HG03565 (cell line): ENCODE results near the gene SERPINB10.

Experiments
- ATAC-seq: cut with Tn5 transposase; IDR thresholded peaks from one replicate; pipeline ENCODE4 v1.9.1; 2021; ENCODE audit warnings: mild to moderate bottlenecking, moderate library complexity; ENCODE audit not compliant: unreplicated experiment

Gene SERPINB10, protein sequence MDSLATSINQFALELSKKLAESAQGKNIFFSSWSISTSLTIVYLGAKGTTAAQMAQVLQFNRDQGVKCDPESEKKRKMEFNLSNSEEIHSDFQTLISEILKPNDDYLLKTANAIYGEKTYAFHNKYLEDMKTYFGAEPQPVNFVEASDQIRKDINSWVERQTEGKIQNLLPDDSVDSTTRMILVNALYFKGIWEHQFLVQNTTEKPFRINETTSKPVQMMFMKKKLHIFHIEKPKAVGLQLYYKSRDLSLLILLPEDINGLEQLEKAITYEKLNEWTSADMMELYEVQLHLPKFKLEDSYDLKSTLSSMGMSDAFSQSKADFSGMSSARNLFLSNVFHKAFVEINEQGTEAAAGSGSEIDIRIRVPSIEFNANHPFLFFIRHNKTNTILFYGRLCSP

DNA sequence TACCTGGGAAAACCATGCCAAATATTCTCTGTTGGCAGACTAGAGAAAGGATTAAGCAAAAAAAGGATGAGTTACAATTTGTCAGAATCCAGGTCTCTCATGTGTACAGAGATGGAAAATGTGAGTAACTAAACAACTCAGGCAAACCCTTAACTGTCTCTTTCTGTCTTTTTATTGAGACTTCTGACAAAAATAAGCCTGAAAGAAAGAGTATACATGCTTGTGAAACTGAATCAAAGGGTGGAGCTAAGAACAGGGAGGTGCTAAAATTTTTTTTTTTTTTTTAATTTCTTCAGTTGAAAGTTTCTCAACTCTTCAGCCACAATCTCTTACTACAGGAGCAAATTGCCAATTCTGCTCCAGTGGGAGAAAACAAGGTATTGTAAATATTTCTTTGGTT lies at the start of gene SERPINB10:
Gene SERPINB10, plus strand, starts transcription at position 295 of the 400 bp plus-strand sequence. CDS start 7,553 bp downstream, outside the sequence.
- ATAC-seq = peak; percentile 59

DNA sequence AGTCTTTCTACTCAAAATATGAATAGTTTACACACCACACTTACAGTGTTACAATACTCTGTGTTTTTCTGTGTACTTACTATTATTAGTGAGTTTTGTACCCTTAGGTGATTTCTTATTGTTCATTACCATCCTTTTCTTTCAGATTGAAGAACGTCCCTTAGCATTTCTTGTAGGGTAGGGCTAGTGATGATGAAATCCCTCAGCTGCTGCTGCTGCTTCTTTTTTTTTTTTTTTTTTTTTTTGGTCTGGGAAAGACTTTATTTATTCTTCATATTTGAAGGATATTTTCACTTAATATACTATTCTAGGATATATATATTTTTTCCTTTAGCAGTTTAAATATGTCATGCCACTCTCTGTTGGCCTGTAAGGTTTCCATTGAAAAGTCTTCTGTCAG lies 49.3 kb upstream of the SERPINB10 start:
- ATAC-seq = no peak

DNA sequence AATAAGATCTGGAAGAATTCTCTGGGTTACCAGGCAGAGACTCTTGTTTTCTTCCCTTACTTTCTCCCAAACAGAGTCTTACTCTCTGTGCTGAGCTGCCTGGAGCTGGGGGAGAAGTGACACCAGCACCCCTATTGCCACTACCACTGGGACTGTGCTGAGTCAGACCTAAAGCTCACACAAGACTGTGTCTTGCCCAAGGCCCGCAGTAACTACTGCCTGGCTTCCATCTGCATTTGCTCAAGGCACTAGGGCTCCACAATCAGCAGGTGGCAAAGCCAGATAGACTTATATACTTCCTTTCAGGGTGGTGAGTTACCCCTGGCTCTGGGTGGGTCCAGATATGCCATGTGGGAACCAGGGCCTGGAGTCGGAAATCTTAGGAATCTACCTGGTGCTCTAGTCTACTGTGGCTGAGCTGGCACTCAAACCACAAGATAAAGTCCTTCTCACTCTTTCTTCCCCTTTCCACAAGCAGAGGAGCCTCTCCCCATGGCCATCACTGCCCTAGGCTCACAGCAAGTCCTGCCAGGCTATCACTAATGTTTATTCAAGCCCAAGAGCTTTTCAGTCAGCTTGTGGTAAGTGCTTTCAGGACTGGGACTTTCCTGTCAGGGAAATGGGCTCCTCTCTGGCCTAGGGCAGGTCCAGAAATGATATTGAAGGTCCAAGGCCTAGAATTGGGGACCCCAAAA lies 47.8 kb upstream of the SERPINB10 start:
- ATAC-seq = no peak

DNA sequence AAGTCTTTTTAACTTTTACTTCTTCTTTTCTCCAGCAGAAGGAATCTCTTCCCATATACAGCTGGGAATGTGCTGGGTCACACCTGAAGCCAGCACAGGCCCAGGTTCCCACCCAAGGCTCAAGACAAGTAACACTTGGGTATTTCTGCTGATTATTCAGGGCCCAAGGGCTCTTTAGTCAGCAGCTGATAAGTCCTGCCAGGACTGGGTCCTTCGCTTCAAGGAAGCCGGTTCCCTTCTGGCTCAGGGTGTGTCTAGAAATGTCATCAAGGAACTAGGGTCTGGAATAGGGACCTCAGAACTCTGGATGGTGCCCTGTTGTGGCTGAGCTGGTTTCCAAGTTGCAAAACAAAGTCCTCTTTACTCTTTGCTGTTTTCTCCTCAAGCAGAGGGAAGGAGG lies 47.2 kb upstream of the SERPINB10 start:
- no peak for ATAC-seq

DNA sequence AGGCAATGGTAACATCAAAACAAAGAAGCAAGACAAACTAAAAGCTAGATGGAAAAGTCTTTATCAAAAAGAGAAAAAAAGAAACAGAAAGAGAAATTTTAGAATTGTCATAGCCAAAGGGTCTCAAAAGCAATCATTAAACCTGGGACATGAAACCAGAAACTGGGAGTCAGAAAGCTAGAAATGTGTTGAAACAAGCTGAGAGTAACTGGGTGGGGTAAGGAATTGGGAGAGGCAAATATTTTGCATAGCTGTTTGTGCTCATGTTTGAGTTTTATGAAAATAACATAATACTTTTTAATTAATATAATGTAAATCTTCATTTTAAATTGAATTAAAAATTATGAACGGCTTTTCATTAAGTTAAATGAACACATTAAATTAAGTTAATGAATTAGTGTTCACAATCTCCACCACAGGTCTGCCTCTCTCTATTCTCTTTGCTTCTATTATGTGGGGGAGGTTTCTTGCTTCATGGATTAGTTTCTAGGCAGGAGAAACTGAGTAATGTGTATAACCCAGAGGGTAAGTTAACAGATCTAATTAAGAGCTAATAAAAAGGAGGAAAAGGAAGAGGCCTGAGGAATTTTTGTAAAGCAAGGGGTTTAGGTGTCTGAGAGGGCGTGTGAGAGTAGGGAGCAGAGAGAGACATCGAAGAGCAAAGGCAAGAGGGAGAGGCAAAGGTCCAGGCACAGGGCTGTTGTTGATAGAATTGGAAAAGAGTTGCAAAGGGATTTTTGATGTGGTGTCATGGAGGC lies 40.2 kb upstream of the SERPINB10 start:
- no peak for ATAC-seq

DNA sequence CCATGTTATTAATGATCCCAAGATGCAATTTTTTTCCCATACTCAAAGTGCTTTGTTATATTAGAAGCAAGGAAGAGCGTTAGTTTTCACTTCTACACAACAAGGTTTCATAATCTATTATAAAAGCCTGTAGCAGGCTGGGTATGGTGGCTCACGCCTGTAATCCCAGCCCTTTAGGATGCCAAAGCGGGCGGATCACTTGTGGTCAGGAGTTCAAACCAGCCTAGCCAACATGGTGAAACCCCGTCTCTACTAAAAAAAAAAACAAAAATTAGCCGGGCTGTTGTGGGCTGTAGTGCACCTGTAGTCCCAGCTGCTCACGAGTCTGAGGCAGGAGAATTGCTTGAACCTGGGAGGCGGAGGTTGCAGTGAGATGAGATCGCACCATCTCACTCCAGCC lies 39.2 kb upstream of the SERPINB10 start:
- ATAC-seq = no peak

DNA sequence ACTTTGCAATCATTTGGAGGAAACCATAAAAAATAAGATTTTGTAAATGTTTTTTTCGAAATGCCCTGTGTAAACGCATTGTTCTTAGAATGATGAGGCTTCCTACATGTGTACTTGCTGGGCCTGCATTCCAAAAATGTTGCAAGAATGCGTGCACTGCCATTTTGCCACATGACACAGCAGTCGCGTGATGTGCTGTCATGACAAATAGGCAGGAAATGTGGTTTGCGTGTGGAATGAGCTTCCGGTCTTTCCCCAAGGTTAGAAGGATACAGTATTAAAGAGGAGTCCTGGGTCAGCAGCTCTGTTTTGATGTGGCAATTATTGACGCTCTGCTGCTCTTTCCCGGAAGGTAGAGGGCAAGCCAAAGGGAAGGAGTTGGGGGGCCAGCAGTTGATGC lies 38.4 kb upstream of the SERPINB10 start:
- ATAC-seq = no peak

DNA sequence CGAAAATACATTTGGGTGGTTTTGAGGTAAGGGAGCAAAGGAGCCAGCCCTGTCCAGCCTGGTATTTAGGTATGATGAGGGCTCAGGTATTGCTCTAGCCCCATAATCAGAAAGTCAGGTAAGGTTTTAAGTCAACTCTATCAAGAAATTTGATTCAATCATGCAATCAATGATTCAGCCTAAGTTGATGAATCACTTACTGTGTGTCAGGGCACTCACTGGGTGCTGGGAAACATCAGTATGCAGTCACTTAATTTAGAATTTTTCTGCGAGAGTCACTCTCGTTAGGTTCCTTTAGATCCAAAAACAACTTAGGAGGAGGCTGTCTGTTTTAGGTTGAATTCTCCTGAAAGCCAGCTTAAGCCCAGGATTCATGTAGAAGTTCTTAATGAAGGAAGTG lies 37.9 kb upstream of the SERPINB10 start:
- no peak for ATAC-seq

DNA sequence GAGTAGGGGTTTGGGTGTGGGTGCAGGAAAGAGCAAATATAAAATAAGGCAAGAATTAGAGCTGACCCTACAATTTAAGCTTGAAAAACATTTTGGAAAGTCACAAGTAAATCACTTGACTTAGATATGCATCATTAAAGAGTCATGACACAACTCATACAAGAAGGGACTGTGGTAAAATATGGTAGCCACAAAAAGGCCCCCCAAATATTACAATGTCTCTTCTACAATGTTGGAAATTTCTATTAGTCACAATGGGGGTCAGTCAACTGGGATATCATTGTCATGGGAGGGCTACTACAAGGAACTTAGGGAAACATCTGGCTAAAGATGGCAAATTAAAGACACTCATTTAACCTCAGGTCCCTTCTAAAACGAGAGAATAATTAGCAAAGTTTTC lies 35.9 kb upstream of the SERPINB10 start:
- ATAC-seq = no peak

DNA sequence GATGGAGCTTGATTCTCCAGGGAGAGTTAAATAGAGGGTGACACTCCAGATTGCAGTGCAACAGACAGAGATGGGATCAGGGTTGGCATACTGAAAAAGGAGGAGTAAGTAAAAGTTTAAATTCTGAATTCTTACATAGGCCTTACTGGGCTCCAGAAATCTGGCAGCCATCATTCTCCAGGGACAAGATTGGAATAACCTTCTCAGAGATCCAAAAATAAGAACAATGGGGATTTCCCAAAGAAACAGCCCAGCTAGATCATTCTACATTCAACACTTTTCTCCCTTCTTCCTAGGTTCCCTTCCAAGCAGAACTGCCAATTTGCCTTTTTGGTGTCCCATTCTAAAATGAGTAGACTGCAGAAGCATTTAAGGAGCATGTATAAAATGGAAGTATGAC lies 35.2 kb upstream of the SERPINB10 start:
- ATAC-seq = no peak

DNA sequence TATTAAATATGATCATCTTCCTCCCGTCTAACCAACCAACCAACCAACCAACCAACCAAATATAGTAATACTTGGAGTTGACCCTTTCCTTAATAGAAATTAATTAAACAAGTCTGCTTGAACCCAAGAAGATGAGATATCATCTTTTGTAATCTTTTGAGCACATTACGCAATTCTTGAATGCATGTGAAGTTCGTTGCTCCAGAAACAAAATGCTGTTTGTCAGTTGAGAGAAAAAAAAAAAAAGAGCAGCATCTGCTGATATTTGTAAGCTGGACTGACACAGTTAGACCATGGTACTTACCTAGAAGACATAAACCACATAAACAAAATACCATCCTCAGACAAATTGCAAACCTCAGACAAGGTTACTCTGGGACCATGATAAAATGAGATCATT lies 29.4 kb upstream of the SERPINB10 start:
- no peak for ATAC-seq

DNA sequence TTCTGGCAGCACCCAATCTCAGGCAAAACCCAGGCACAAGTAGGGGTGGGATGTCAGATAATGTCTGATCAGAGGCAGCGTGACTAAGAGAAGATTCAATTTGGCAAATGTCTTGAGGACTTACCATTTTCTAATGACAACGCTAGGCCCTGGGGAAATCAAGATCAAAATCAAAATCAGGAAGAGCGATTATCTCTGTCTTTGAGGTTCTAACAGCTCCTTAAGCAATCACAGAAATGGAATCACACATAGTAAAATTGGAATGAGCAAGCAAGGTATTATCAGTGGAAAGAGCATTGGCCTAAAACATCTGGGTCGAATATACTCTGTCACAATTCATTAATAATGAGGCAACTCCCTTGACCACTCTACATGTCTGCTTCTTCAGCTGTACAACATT lies 28.8 kb upstream of the SERPINB10 start:
- ATAC-seq = no peak

DNA sequence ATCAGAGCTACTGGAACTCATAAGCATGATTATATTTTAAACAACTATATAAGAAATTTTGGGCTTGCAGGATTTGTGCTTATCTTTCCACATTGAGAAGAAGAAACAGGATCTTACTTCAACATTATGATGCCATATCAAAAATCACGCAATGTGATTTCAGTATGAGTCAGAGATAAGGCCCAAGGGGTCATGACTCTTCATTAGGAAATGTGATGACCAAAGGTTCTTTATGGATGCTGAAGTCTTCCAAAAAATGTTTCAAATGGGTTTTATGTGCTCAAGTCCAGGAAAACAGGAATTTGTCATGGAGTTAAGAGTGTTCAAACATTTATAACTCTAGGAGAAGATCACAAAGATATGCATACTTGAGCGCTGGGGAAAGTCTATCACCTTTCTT lies 28.0 kb upstream of the SERPINB10 start:
- ATAC-seq = no peak

DNA sequence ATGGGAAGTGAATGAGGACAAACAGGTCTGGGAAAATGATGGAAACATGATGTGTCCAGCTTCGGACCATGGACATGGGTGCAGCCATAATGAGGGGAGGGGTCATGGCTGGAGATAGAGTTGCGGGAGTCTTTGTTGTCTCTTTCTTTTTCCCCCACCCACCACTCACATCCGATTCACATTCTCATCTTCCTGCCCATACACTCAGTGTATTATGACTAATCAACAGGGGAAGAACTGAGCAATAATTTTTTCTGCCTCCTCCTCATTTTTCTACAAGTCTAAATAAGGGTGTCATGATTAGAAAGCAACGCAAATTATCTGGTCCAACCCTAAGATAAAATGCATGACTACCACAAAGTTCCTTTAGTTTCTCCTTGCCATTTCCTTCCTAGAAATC lies 25.9 kb upstream of the SERPINB10 start:
- no peak for ATAC-seq

DNA sequence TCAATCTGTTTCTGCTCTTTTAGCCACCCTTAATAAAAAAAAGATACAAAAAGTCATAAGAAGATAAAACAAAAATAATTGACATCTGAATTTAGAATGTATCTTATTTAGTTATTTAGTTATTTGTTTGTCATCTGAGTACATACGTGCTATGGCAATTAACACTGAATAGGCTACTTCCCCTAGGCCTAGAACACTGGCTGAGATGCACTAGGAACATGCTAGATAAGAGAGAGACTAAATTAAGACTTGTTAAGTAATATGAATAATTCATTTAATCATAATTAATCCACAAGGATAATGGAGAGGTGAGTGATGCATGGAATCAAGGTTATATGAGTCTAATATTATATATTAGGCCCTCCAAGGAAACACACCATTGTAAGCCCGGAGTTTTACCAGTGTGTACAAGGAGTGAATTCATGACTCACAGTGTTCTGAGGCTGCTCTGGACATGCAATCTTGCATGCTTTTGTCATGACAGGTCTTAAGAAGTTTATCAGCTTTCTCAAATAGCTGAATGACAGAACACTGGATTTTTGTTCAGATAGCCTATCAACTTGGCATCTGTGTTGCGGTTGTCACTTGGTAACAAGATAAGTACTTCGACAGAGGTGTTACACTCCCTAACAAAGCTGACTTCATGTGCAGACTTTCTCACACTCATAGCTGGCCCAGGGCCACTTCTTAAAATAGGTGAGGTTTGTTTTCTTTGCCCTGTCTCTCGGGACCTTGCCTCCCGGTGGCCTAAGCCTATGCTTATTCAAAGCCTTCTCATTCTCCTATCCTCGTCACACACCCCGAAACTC lies 25.2 kb upstream of the SERPINB10 start:
- ATAC-seq = no peak

DNA sequence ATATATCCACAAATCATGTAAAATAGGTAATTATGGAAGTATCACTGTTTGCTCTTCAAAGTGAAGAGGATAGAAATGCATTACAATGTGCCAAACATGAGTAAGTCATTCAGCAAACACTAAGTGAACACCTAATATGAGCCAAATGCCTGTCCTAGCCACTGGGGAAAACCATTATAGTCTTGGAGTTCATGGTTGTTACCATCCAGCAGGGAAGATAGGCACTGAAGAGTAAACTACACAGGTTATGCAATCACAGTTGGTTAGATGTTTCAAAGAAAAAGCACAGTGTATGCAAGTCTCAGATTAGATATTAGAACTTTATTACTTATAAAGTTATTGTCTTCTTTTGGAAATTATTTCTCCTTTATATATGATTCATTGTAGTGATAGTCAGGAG lies 24.1 kb upstream of the SERPINB10 start:
- ATAC-seq = no peak

DNA sequence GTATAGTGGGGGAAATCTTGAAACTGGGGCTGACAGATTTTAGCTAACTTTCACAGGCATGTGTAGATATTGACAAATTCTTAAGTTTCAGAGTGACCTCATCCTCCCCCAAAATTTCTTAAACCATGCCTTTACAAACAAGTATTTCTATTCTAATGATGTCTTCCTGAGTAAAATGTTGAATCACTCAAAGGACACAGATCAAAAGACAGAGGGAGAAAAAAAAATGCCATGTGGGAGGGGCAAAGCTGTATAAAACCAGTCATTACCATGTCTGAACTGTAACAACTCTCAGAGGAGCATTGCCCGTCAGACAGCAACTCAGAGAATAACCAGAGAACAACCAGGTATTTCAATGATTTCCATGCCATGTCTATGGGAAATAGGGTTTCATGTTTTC lies 20.3 kb upstream of the SERPINB10 start, which contains the start of gene SERPINB2:
Gene SERPINB2, plus strand, starts transcription at position 282 of the 400 bp plus-strand sequence. CDS start 3,740 bp downstream, outside the sequence.
- peak; percentile 30 for ATAC-seq

DNA sequence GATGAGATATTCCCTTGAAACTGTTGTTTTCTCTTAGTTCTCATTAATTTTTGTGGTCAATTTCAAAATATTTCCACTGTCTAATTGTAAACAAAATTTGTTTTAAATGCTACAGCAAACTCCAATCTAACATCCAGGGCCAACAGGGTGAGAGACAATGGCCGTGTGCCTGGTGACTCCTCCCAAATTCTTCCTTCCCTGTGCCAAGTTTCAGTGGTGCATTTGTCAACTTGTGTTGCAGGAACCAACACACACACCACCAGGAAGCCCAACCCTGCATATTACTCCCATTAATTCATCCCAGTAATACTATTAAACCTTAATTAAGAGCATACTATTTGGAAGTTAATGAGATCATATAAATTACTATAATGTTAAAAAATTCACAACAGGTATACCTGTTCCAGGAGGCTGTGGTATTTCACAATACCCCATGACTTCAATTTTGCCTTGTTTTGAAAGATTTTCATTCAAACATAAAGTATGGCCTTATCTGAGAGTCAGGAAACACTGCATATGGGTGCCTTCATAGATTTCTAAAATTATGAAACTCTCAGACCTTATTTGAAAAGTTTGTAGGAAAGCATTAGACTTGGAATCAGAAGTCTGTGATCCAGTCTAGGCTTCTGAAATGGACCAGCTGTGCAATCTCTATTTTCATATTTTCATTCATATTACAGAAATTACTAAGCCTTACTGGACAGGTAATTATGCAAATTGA lies 19.1 kb upstream of the SERPINB10 start:
- ATAC-seq = no peak

DNA sequence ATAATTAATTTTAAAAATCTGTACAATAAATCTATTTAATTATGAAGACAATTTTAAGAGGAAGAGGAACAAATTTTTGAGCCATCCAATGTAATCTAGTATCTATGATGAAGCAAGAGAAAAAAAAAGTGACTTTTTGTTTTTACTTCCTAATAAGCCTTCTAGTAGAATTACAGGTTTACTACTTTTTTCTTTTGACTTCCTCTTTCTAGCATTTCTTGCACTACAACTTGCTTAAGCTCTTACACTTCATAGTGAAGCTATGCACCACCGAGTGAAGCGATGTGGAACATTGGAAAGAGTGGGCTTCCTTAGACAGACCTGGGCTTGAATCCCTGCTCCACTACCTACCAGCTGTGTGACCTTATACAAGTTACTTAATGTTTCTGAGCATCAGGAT lies 18.1 kb upstream of the SERPINB10 start:
- ATAC-seq = no peak
